HepG2 (cell line): ENCODE data around the gene ACER2. TPM values are rescaled to one million over a fixed set of nuclear protein-coding genes. Genes with fewer than 3 reads are reported as not detected.
A peak's percentile ranks its signal among the peaks of the same experiment; 100 is the strongest.

Experiments used
- ATAC-seq: fragments of 200-7000 bp; cut with Tn5 transposase; 3 replicates; pipeline ENCODE4 v1.9.1; 2020; ENCODE audit warnings: mild to moderate bottlenecking, moderate library complexity
- BruUV-seq: library from RNA; stranded (reverse); fragments of 400-500 nt; replicated peaks from 2 replicates; lab custom pipeline; 2021; lab: Mats Ljungman, UMichigan
- CTCF ChIA-PET: fragments of 300-600 bp; formaldehyde crosslinking; extraction: SDS; loops from one replicate; lab custom pipeline; 2021; ENCODE audit warnings: low total read pairs, inconsistent platforms, low intra/inter-chr PET ratio; lab: Yijun Ruan, JAX
- POLR2A ChIA-PET: fragments of 350-600 bp; sonication (Branson Sonifier 250); formaldehyde crosslinking; loops from one replicate; lab custom pipeline; 2020; ENCODE audit warnings: antibody characterized with exemption, inconsistent platforms; lab: Yijun Ruan, JAX
- DNase-seq: peaks from one replicate; pipeline ENCODE4 v3.0.0-alpha.2; 2015; ENCODE audit warnings: low spot score
- FAIRE-seq: peaks from 3 replicates; lab custom pipeline; 2011; peaks lifted over from hg19 to GRCh38; lab: Jason Lieb, UNC
- H2AFZ ChIP-seq: one replicate; pipeline ENCODE4 v1.6.1; 2011; ENCODE audit warnings: low read length, inconsistent platforms
- H3K27ac ChIP-seq: fragments of 300-600 bp; 3 replicates; pipeline ENCODE4 v1.8.0; 2011; ENCODE audit warnings: mixed run types, mild to moderate bottlenecking, mixed read lengths, low read length, inconsistent platforms; ENCODE audit not compliant: insufficient read depth; ENCODE audit errors: extremely low read length
- H3K27me3 ChIP-seq, 2 experiments: fragments of 200-600 bp in 1 of 2; 2 replicates in 1 of 2; 3 replicates in 1 of 2; pipeline versions ENCODE4 v1.6.0 to v1.8.0; 2011; ENCODE audit warnings: low read length in 2 of 2, mild to moderate bottlenecking in 2 of 2, moderate library complexity in 2 of 2, inconsistent platforms in 1 of 2; ENCODE audit not compliant: insufficient read depth in 2 of 2, control insufficient read depth in 1 of 2
- H3K36me3 ChIP-seq, 2 experiments: fragments of 200-600 bp in 1 of 2; replicated peaks in 1 of 2; 2 replicates in 1 of 2; 3 replicates in 1 of 2; pipeline versions ENCODE4 v1.5.1 to v1.8.0; 2011; ENCODE audit warnings: low read length in 2 of 2, inconsistent platforms in 1 of 2; ENCODE audit not compliant: insufficient read depth in 2 of 2, control insufficient read depth in 1 of 2
- H3K4me1 ChIP-seq: 2 replicates; pipeline ENCODE4 v1.5.1; 2012; ENCODE audit warnings: low read length, inconsistent platforms; ENCODE audit not compliant: insufficient read depth
- H3K4me2 ChIP-seq: 2 replicates; pipeline ENCODE4 v1.6.0; 2011; ENCODE audit warnings: low read depth, low read length, inconsistent platforms
- H3K4me3 ChIP-seq, 3 experiments: fragments of 200-600 bp in 1 of 3; sonication (generic), shearing (Covaris generic) in 1 of 3; replicated peaks in 1 of 3; 2 replicates each; pipeline ENCODE4 v1.5.1; 2011 to 2016; ENCODE audit warnings: low read length in 3 of 3, inconsistent platforms in 2 of 3, low read depth in 2 of 3, mild to moderate bottlenecking in 2 of 3, control low read depth in 1 of 3, mixed read lengths in 1 of 3; ENCODE audit not compliant: insufficient read depth in 1 of 3
- H3K79me2 ChIP-seq: one replicate; pipeline ENCODE4 v1.6.1; 2011; ENCODE audit warnings: low read length, inconsistent platforms; ENCODE audit not compliant: insufficient read depth
- H3K9ac ChIP-seq: 2 replicates; pipeline ENCODE4 v1.6.0; 2011; ENCODE audit warnings: mild to moderate bottlenecking, low read depth, low read length, inconsistent platforms; ENCODE audit not compliant: insufficient read depth
- H3K9me3 ChIP-seq: 2 replicates; pipeline ENCODE4 v1.5.1; 2012; ENCODE audit warnings: mild to moderate bottlenecking, low read length
- H4K20me1 ChIP-seq: 2 replicates; pipeline ENCODE4 v1.6.0; 2011; ENCODE audit warnings: inconsistent platforms, mild to moderate bottlenecking, low read length, moderate library complexity; ENCODE audit not compliant: insufficient read depth
- EED ChIP-seq: sonication (generic); formaldehyde crosslinking; IDR thresholded peaks from 2 replicates; pipeline ENCODE4 v1.5.0; 2020; ENCODE audit warnings: mild to moderate bottlenecking, missing genetic modification reagents
- IRF2 ChIP-seq: IDR thresholded peaks from 2 replicates; pipeline ENCODE4 v1.6.1; 2018; ENCODE audit warnings: missing genetic modification reagents, missing compliant biosample characterization
- IRX3 ChIP-seq: sonication (generic); formaldehyde crosslinking; IDR thresholded peaks from 2 replicates; pipeline ENCODE4 v1.8.1; 2023; ENCODE audit warnings: mild to moderate bottlenecking, low read depth, missing genetic modification reagents, borderline replicate concordance
- NBN ChIP-seq: fragments of 450-650 bp; conservative IDR thresholded peaks from 2 replicates; pipeline ENCODE4 v1.6.1; 2017
- NKX3-1 ChIP-seq: sonication (generic); formaldehyde crosslinking; IDR thresholded peaks from 2 replicates; pipeline ENCODE4 v1.5.0; 2020; ENCODE audit warnings: missing genetic modification reagents
- TMF1 ChIP-seq: sonication (generic); formaldehyde crosslinking; IDR thresholded peaks from 2 replicates; pipeline ENCODE4 v1.8.1; 2022; ENCODE audit warnings: low read depth, missing genetic modification reagents
- U2AF1 ChIP-seq: fragments of 200-400 bp; formaldehyde crosslinking; optimal IDR thresholded peaks from 2 replicates; pipeline ENCODE3; 2017; ENCODE audit warnings: mild to moderate bottlenecking, low read depth, low read length
- ZNF235 ChIP-seq: sonication (generic); formaldehyde crosslinking; IDR thresholded peaks from 2 replicates; pipeline ENCODE4 v1.8.1; 2023; ENCODE audit warnings: mild to moderate bottlenecking, missing genetic modification reagents, borderline replicate concordance
- ZNF296 ChIP-seq: sonication (generic); formaldehyde crosslinking; conservative IDR thresholded peaks from 2 replicates; pipeline ENCODE4 v1.5.0; 2020; ENCODE audit warnings: mild to moderate bottlenecking, missing genetic modification reagents
- ZNF564 ChIP-seq: sonication (generic); formaldehyde crosslinking; IDR thresholded peaks from 2 replicates; pipeline ENCODE4 v1.8.1; 2023; ENCODE audit warnings: mild to moderate bottlenecking, missing genetic modification reagents
- WGBS: methylation state at CpG from one replicate; pipeline ENCODE4 v1.1.6; 2017; ENCODE audit warnings: low lambda C conversion rate; 5-methylcytosine and 5-hydroxymethylcytosine counted together
- in situ Hi-C: cut with HindIII; loops from 2 replicates; pipeline ENCODE4 v1.10.0; 2017; ENCODE audit warnings: low pct_unique_long_range_greater_than_20kb; ENCODE audit not compliant: extremely low pct_ligation_motif_present
- intact Hi-C: fragments of 100-400 bp; cut with micrococcal nuclease; formaldehyde crosslinking; loops from one replicate; pipeline ENCODE4 v1.10.0; 2022; ENCODE audit not compliant: unreplicated experiment
- polyA plus RNA-seq, 8 experiments: library from polyadenylated mRNA; depleted of rRNA in 3 of 8; stranded (reverse) in 7 of 8; unstranded in 1 of 8; fragments of >200 nt; fragmentation: Illumina TruSeq in 4 of 8; extraction: Trizol in 4 of 8; gene quantifications; 2 replicates each; pipeline versions ENCODE4 v1.2.1 to v1.2.3, GENCODE V29; 2011 to 2016; ENCODE audit warnings: low read depth in 4 of 8, missing spikeins in 1 of 8, mixed read lengths in 1 of 8; ENCODE audit not compliant: insufficient read depth in 1 of 8
- total RNA-seq, 5 experiments: library from RNA; depleted of rRNA; stranded (reverse); fragments of >200 nt; fragmentation: Illumina TruSeq; extraction: Trizol; gene quantifications; 2 replicates each; pipeline ENCODE4 v1.2.3, GENCODE V29; 2016; ENCODE audit warnings: low read depth in 1 of 5
- TF ChIP-seq, protein P1 (sequence below): sonication (generic); formaldehyde crosslinking; IDR thresholded peaks from 2 replicates; pipeline ENCODE4 v1.9.0; 2021; ENCODE audit warnings: missing genetic modification reagents, mild to moderate bottlenecking, borderline replicate concordance
- TF ChIP-seq, protein P2 (sequence below): sonication (generic); formaldehyde crosslinking; IDR thresholded peaks from 2 replicates; pipeline ENCODE4 v1.4.0; 2020; ENCODE audit warnings: missing genetic modification reagents, borderline replicate concordance
- TF ChIP-seq, protein P3 (sequence below): sonication (generic); formaldehyde crosslinking; IDR thresholded peaks from 2 replicates; pipeline ENCODE4 v1.4.0; 2020; ENCODE audit warnings: missing genetic modification reagents, low read depth, mild to moderate bottlenecking, borderline replicate concordance

The ACER2 gene
- total and polyA plus RNA-seq, 2 of the 13 experiments (the other 11 are each of a cell fraction or from before 2014, with no cell fraction given), result 1.9 to 3.4 TPM

DNA sequence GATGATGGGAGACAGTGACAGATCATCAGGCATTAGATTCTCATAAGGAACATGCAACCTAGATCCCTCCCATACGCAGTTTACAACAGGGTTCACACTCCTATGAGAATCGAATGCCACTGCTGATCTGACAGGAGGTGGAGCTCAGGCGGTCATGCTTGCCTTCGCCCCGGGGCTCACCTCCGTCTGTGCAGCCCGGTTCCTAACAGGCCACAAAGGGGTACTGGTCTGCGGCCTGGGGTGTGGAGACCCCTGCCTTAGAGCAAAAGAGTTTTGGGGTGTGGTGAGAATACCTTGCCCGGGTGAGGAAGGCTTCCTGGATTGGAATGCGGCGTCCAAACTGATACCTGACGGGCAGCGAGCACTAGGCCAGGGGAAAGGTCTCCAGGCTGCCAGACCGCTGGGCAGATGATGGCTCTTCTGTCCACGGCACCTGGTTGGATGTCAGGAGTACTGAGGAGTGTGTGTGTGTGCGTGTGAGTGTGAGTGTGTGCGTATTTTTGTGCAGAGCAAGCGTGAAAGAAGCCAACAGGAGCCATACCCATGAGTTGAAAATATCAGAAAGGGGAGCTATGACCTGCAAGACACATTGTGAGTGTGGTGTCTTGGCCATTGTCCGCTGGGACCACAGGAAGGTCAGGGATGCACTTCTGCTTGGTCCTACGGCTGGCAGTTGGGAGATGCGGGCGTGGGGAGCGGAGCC is 55.4 kb downstream of the ACER2 start:
- DNase-seq (no peak), FAIRE-seq (no peak), ATAC-seq (peak; percentile 8)
- H3K36me3 ChIP-seq, result no peaks in the 10 kb centered on the region
- H3K4me3 ChIP-seq, result peak overlapping the region; percentile 56 to 73 (median 63); a peak in 5 of 6 replicates
- peak overlapping the region; percentile 40; the same call in 1 of the 2 replicates for H3K9ac ChIP-seq
- no peak overlapping the region for H3K27ac ChIP-seq
- no peaks in the 10 kb centered on the region for H3K9me3 ChIP-seq
- ChIA-PET CTCF (no interaction called here), POLR2A (interaction anchor here (0.7 to 1.9 kb wide), 2 partner anchors 84 to 415 kb away, joined by 3 to 8 read pairs; partner anchors contain the start of genes RPS6 and RRAGA)
- H2AFZ ChIP-seq, result peak overlapping the region; percentile 66
- no peaks in the 10 kb centered on the region for H4K20me1 ChIP-seq
- in situ Hi-C loops, result loop anchor here (10.0 kb wide), 1 partner anchor 419 kb away; the partner anchor contains the start of gene RRAGA
- H3K4me1 ChIP-seq, result peaks cover 11% of the 10 kb centered on the region
- WGBS, result 62% methylated on average over 17 of the region's 23 CpGs
- peak overlapping the region; percentile 98 for H3K4me2 ChIP-seq
- intact Hi-C loops, result no loop called here
- H3K79me2 ChIP-seq, result no peaks in the 10 kb centered on the region
- H3K27me3 ChIP-seq, result peaks cover 0 to 10% of the 10 kb centered on the region in 2 experiments; a peak in 3 of 5 replicates
- BruUV-seq, result no TSS peak
- TF ChIP-seq U2AF1 (no peak), ZNF235 (CRISPR knock-in tag) (no peak), IRX3 (CRISPR knock-in tag) (no peak), NBN (no peak), TMF1 (CRISPR knock-in tag) (no peak), IRF2 (no peak), NKX3-1 (no peak), EED (CRISPR knock-in tag) (0 out of 2 replicates have a peak, but pooled peaks have one; percentile 43), ZNF564 (0 out of 2 replicates have a peak, but pooled peaks have one; percentile 3), ZNF296 (CRISPR knock-in tag) (0 out of 2 replicates have a peak, but pooled peaks have one; percentile 61)
- TF ChIP-seq, protein P1, sequence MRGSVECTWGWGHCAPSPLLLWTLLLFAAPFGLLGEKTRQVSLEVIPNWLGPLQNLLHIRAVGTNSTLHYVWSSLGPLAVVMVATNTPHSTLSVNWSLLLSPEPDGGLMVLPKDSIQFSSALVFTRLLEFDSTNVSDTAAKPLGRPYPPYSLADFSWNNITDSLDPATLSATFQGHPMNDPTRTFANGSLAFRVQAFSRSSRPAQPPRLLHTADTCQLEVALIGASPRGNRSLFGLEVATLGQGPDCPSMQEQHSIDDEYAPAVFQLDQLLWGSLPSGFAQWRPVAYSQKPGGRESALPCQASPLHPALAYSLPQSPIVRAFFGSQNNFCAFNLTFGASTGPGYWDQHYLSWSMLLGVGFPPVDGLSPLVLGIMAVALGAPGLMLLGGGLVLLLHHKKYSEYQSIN (CRISPR knock-in tag), result no peak
- TF ChIP-seq, protein P2, sequence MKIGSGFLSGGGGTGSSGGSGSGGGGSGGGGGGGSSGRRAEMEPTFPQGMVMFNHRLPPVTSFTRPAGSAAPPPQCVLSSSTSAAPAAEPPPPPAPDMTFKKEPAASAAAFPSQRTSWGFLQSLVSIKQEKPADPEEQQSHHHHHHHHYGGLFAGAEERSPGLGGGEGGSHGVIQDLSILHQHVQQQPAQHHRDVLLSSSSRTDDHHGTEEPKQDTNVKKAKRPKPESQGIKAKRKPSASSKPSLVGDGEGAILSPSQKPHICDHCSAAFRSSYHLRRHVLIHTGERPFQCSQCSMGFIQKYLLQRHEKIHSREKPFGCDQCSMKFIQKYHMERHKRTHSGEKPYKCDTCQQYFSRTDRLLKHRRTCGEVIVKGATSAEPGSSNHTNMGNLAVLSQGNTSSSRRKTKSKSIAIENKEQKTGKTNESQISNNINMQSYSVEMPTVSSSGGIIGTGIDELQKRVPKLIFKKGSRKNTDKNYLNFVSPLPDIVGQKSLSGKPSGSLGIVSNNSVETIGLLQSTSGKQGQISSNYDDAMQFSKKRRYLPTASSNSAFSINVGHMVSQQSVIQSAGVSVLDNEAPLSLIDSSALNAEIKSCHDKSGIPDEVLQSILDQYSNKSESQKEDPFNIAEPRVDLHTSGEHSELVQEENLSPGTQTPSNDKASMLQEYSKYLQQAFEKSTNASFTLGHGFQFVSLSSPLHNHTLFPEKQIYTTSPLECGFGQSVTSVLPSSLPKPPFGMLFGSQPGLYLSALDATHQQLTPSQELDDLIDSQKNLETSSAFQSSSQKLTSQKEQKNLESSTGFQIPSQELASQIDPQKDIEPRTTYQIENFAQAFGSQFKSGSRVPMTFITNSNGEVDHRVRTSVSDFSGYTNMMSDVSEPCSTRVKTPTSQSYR (CRISPR knock-in tag), result no peak
- TF ChIP-seq, protein P3, sequence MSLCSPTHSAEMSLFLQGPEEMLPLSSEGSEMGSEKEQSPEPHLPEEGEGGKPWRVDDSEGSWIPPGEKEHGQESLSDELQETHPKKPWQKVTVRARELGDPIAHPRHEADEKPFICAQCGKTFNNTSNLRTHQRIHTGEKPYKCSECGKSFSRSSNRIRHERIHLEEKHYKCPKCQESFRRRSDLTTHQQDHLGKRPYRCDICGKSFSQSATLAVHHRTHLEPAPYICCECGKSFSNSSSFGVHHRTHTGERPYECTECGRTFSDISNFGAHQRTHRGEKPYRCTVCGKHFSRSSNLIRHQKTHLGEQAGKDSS (CRISPR knock-in tag), result no peak
